HCT116 (cell line): ENCODE results near the gene REEP3. TPM values are rescaled to one million over a fixed set of nuclear protein-coding genes. Genes with fewer than 3 reads are reported as not detected.

Source experiments
- ATAC-seq: fragments of 200-7000 bp; cut with Tn5 transposase; 2 replicates; pipeline ENCODE4 v1.9.1; 2020; ENCODE audit warnings: mild to moderate bottlenecking, moderate library complexity
- BruUV-seq: library from RNA; stranded (reverse); fragments of 400-500 nt; replicated peaks from 2 replicates; lab custom pipeline; 2021; lab: Mats Ljungman, UMichigan
- CTCF ChIA-PET: fragments of 300-600 bp; sonication (Branson Sonifier 250); formaldehyde crosslinking; loops from one replicate; lab custom pipeline; 2021; ENCODE audit warnings: antibody characterized with exemption; lab: Charles Lee
- POLR2A ChIA-PET: fragments of 300-600, 350-600 bp; sonication (Branson Sonifier 250); formaldehyde crosslinking; loops from one replicate; lab custom pipeline; 2021; ENCODE audit warnings: antibody characterized with exemption; lab: Charles Lee
- RAD21 ChIA-PET, 2 experiments: fragments of 300-600 bp; sonication (Branson Sonifier 250); formaldehyde crosslinking; loops; one replicate each; lab custom pipeline; 2023; ENCODE audit warnings: low total read pairs in 2 of 2; ENCODE audit not compliant: uncharacterized antibody in 2 of 2, unreplicated experiment in 2 of 2, low non-redundant PET in 1 of 2; lab: Charles Lee
- DNase-seq: peaks from one replicate; pipeline ENCODE4 v3.0.0-alpha.2; 2010; ENCODE audit warnings: low read depth, low spot score
- H2AFZ ChIP-seq: fragments of 200-600 bp; shearing (Covaris generic), sonication (generic); 2 replicates; pipeline ENCODE4 v1.6.1; 2017; ENCODE audit warnings: low read depth, mixed run types, mixed read lengths, antibody characterized with exemption, low read length; ENCODE audit not compliant: poor library complexity, severe bottlenecking
- H3K27ac ChIP-seq: 2 replicates; pipeline ENCODE4 v1.5.1; 2012; ENCODE audit warnings: low read depth, low read length
- H3K27me3 ChIP-seq: fragments of 200-600 bp; sonication (generic); 2 replicates; pipeline ENCODE4 v1.6.1; 2016; ENCODE audit warnings: mixed run types, low read length, mixed read lengths; ENCODE audit not compliant: insufficient read depth
- H3K36me3 ChIP-seq, 2 experiments: fragments of 200-500 bp in 1 of 2; fragments of 200-600 bp in 1 of 2; sonication (Bioruptor generic) in 1 of 2; sonication (generic) in 1 of 2; 2 replicates each; pipeline versions ENCODE4 v1.5.1 to v1.6.1; 2014 to 2016; ENCODE audit warnings: low read length in 2 of 2, inconsistent platforms in 1 of 2, mixed read lengths in 1 of 2, mixed run types in 1 of 2; ENCODE audit not compliant: insufficient read depth in 2 of 2, control insufficient read depth in 1 of 2
- H3K4me1 ChIP-seq, 2 experiments: fragments of 200-600 bp in 1 of 2; sonication (generic) in 1 of 2; 2 replicates each; pipeline versions ENCODE4 v1.5.1 to v1.6.1; 2012 to 2017; ENCODE audit warnings: low read length in 2 of 2, inconsistent platforms in 1 of 2, mild to moderate bottlenecking in 1 of 2, mixed read lengths in 1 of 2, mixed run types in 1 of 2, moderate library complexity in 1 of 2; ENCODE audit not compliant: insufficient read depth in 2 of 2, control insufficient read depth in 1 of 2
- H3K4me2 ChIP-seq: fragments of 200-600 bp; sonication (generic); 2 replicates; pipeline ENCODE4 v1.6.1; 2017; ENCODE audit warnings: mixed run types, low read length, mixed read lengths
- H3K4me3 ChIP-seq, 2 experiments: fragments of 200-600 bp in 1 of 2; sonication (generic) in 1 of 2; replicated peaks in 1 of 2; 2 replicates each; pipeline ENCODE4 v1.5.1; 2011 to 2016; ENCODE audit warnings: low read length in 2 of 2, control low read depth in 1 of 2, low read depth in 1 of 2, mild to moderate bottlenecking in 1 of 2, mixed read lengths in 1 of 2, mixed run types in 1 of 2
- H3K79me2 ChIP-seq: fragments of 200-600 bp; sonication (generic); 2 replicates; pipeline ENCODE4 v1.6.1; 2017; ENCODE audit warnings: mild to moderate bottlenecking, mixed run types, low read length, moderate library complexity, mixed read lengths; ENCODE audit not compliant: insufficient read depth
- H3K9ac ChIP-seq: fragments of 200-600 bp; sonication (generic); 2 replicates; pipeline ENCODE4 v1.6.1; 2016; ENCODE audit warnings: low read length, mixed read lengths
- H3K9me2 ChIP-seq: fragments of 200-600 bp; sonication (generic), shearing (Covaris generic); 2 replicates; pipeline ENCODE4 v1.6.1; 2017; ENCODE audit warnings: mixed run types, mild to moderate bottlenecking, moderate library complexity; ENCODE audit not compliant: insufficient read depth
- H3K9me3 ChIP-seq, 2 experiments: fragments of 200-500 bp in 1 of 2; fragments of 200-600 bp in 1 of 2; sonication (Bioruptor generic) in 1 of 2; sonication (generic) in 1 of 2; 2 replicates each; pipeline ENCODE4 v1.6.1; 2014 to 2017; ENCODE audit warnings: low read length in 2 of 2, mixed read lengths in 2 of 2, inconsistent platforms in 1 of 2, low read depth in 1 of 2, mild to moderate bottlenecking in 1 of 2, mixed run types in 1 of 2, moderate library complexity in 1 of 2; ENCODE audit not compliant: control insufficient read depth in 1 of 2, insufficient read depth in 1 of 2
- H4K20me1 ChIP-seq: fragments of 200-600 bp; sonication (generic), shearing (Covaris generic); 2 replicates; pipeline ENCODE4 v1.6.1; 2017; ENCODE audit warnings: mixed run types, mild to moderate bottlenecking, moderate library complexity; ENCODE audit not compliant: insufficient read depth
- CEBPB ChIP-seq: IDR thresholded peaks from 2 replicates; pipeline ENCODE4 v1.6.1; 2012; ENCODE audit warnings: low read depth
- CTCF ChIP-seq, 3 experiments: fragments of 200-600 bp in 1 of 3; sonication (generic) in 1 of 3; IDR thresholded peaks in 2 of 3; conservative IDR thresholded peaks in 1 of 3; 2 replicates each; pipeline ENCODE4 v1.5.1; 2012 to 2017; ENCODE audit warnings: low read depth in 2 of 3, low read length in 2 of 3, antibody characterized with exemption in 1 of 3, borderline replicate concordance in 1 of 3, control low read depth in 1 of 3, mild to moderate bottlenecking in 1 of 3, mixed read lengths in 1 of 3, mixed run types in 1 of 3, moderate library complexity in 1 of 3; ENCODE audit not compliant: insufficient read depth in 1 of 3
- ELF1 ChIP-seq: IDR thresholded peaks from 2 replicates; pipeline ENCODE4 v1.6.1; 2012; ENCODE audit warnings: low read depth, borderline replicate concordance
- EZH2 ChIP-seq: fragments of 200-600 bp; sonication (generic); IDR thresholded peaks from 2 replicates; pipeline ENCODE4 v1.6.1; 2017; ENCODE audit warnings: antibody characterized with exemption, mixed run types
- EZH2phosphoT487 ChIP-seq: fragments of 200-600 bp; IDR thresholded peaks from 2 replicates; pipeline ENCODE4 v1.6.1; 2018; ENCODE audit warnings: antibody characterized with exemption, borderline replicate concordance
- JUND ChIP-seq: IDR thresholded peaks from 2 replicates; pipeline ENCODE4 v1.6.1; 2012
- MAX ChIP-seq: IDR thresholded peaks from 2 replicates; pipeline ENCODE4 v1.6.1; 2012
- POLR2A ChIP-seq: IDR thresholded peaks from 2 replicates; pipeline ENCODE4 v1.7.0; 2011; ENCODE audit warnings: borderline replicate concordance; ENCODE audit not compliant: insufficient read depth, insufficient read length; ENCODE audit errors: extremely low read depth
- POLR2AphosphoS5 ChIP-seq: IDR thresholded peaks from 2 replicates; pipeline ENCODE4 v1.6.1; 2011; ENCODE audit warnings: mild to moderate bottlenecking, low read depth, low read length, moderate library complexity
- RAD21 ChIP-seq: IDR thresholded peaks from 2 replicates; pipeline ENCODE4 v1.6.1; 2012; ENCODE audit warnings: low read depth, mild to moderate bottlenecking
- SIN3A ChIP-seq: IDR thresholded peaks from 2 replicates; pipeline ENCODE4 v1.6.1; 2012; ENCODE audit warnings: low read depth
- SRF ChIP-seq: IDR thresholded peaks from 2 replicates; pipeline ENCODE4 v1.6.1; 2012; ENCODE audit warnings: low read depth
- TCF7L2 ChIP-seq: IDR thresholded peaks from 2 replicates; pipeline ENCODE4 v1.7.0; 2011; ENCODE audit warnings: borderline replicate concordance, inconsistent platforms; ENCODE audit not compliant: insufficient read depth, insufficient read length; ENCODE audit errors: extremely low read depth
- YY1 ChIP-seq: IDR thresholded peaks from 2 replicates; pipeline ENCODE4 v1.6.1; 2011; ENCODE audit warnings: low read length, low read depth, moderate library complexity, mild to moderate bottlenecking; ENCODE audit not compliant: insufficient replicate concordance; ENCODE audit errors: extremely low read depth
- ZBTB33 ChIP-seq: IDR thresholded peaks from 2 replicates; pipeline ENCODE4 v1.6.1; 2011; ENCODE audit warnings: mild to moderate bottlenecking, low read length, moderate library complexity; ENCODE audit not compliant: insufficient replicate concordance; ENCODE audit errors: extremely low read depth
- ZFX ChIP-seq: fragments of 450-650 bp; IDR thresholded peaks from 2 replicates; pipeline ENCODE4 v1.6.1; 2017
- ZNF274 ChIP-seq: fragments of 200-500 bp; sonication (Bioruptor generic); IDR thresholded peaks from 2 replicates; pipeline ENCODE4 v1.6.1; 2014; ENCODE audit warnings: mild to moderate bottlenecking, low read depth, low read length, inconsistent platforms
- intact Hi-C: fragments of 100-400 bp; cut with micrococcal nuclease; formaldehyde crosslinking; loops from 2 replicates; pipeline ENCODE4 v1.10.0; 2022
- total RNA-seq: library from RNA; stranded (reverse); gene quantifications from one replicate; pipeline ENCODE4 v1.2.1, GENCODE V29; 2021; ENCODE audit not compliant: unreplicated experiment

The REEP3 gene
- total RNA-seq, 1 experiment from 2014 or later = 41.3 TPM

- no peak overlapping the region for H3K4me2 ChIP-seq
- intact Hi-C loops = no loop called here
- no peak overlapping the region for H2AFZ ChIP-seq
- TF ChIP-seq POLR2AphosphoS5 (no peak), TCF7L2 (no peak), RAD21 (no peak), ELF1 (no peak), EZH2phosphoT487 (no peak), ZBTB33 (no peak), POLR2A (no peak), MAX (no peak), JUND (no peak), SRF (no peak), CEBPB (no peak), ZNF274 (no peak), ZFX (no peak), YY1 (no peak), SIN3A (no peak), EZH2 (no peak), CTCF (IDR thresholded peaks at IDR 0.05 in 2 of 3, conservative IDR thresholded peaks at IDR 0.05 in 1 of 3; ENCODE audit: borderline replicate concordance in 1 of 3, insufficient read depth in 1 of 3, low read depth in 2 of 3, low read length in 2 of 3) (no peak)
- no peaks in the 10 kb centered on the region for H3K36me3 ChIP-seq
- ChIA-PET RAD21 (no interaction called here), POLR2A (no interaction called here), CTCF (no interaction called here)
- no peaks in the 10 kb centered on the region for H3K27me3 ChIP-seq
- ATAC-seq (no peak), DNase-seq (no peak)
- H3K27ac ChIP-seq = no peak overlapping the region
- H3K4me3 ChIP-seq = no peak overlapping the region
- H4K20me1 ChIP-seq = no peaks in the 10 kb centered on the region
- H3K9ac ChIP-seq = no peak overlapping the region
- no TSS peak for BruUV-seq
- H3K9me3 ChIP-seq = no peaks in the 10 kb centered on the region
- H3K9me2 ChIP-seq = no peaks in the 10 kb centered on the region
- peaks cover 2 to 6% of the 10 kb centered on the region in 2 experiments for H3K4me1 ChIP-seq
- H3K79me2 ChIP-seq = peaks cover 37% of the 10 kb centered on the region
Measured at GRCh38 chr10:63588436-63589167, 67.4 kb downstream of the REEP3 start.
